HEK293T (cell line): ENCODE measurements around the gene MATCAP1.

Source experiments
- BHLHE40 ChIP-seq: fragments of 450-650 bp; IDR thresholded peaks from 2 replicates; pipeline ENCODE4 v1.6.1; 2016; ENCODE audit warnings: mild to moderate bottlenecking, moderate library complexity, borderline replicate concordance
- SP1 ChIP-seq: fragments of 450-650 bp; IDR thresholded peaks from 2 replicates; pipeline ENCODE4 v1.6.1; 2017
- TARDBP ChIP-seq: fragments of 450-650 bp; IDR thresholded peaks from 2 replicates; pipeline ENCODE4 v1.6.1; 2016
- ZNF384 ChIP-seq: fragments of 450-650 bp; IDR thresholded peaks from 2 replicates; pipeline ENCODE4 v1.6.1; 2016

- no peak for TF ChIP-seq TARDBP
- TF ChIP-seq BHLHE40 = no peak
- TF ChIP-seq SP1 = no peak
- no peak for TF ChIP-seq ZNF384
These were observed 17.6 kb downstream of the MATCAP1 start for GRCh38 chr16:67166110-67166547.
